Brain pericyte (primary cell): ENCODE measurements around the gene PTBP1.
"Not testable (repeated sequence)": the region's sequence is repeated elsewhere in the genome, so short reads cannot be mapped to it uniquely, and the experiment has no call there.

Experiments used
- DNase-seq: peaks from one replicate; pipeline ENCODE4 v3.0.0-alpha.2; 2012; ENCODE audit warnings: low read depth, low spot score

Gene PTBP1

DNA sequence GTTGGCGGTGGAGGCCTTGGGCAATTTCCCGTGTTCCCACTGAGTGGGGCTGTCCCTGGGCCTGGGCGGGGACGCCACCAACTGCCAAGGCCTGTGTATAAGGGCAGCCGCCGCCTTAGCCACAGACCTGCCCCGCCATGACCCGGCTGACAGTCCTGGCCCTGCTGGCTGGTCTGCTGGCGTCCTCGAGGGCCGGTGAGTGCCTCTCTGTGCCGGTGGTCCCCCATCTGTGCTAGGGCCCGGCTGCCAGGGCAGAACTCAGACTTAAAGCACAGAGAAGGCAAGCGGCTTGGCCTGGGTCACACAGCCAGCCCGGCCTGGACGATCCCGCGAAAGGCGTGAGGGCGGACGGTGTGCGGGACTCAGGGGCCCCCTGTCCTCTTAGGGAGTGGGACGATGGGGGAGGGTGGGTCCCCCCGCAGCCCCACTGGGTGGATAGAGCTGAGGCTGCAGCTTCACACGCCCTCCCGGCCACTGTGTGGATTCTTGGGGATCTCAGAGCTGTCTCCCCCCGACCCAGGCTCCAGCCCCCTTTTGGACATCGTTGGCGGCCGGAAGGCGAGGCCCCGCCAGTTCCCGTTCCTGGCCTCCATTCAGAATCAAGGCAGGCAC, 30.6 kb downstream of the PTBP1 start, which contains the start of gene AZU1:
AZU1 (plus strand) TSS at position 128 of the 612 bp plus-strand sequence; CDS start at position 138, 10 bp downstream.
- no peak for DNase-seq

DNA sequence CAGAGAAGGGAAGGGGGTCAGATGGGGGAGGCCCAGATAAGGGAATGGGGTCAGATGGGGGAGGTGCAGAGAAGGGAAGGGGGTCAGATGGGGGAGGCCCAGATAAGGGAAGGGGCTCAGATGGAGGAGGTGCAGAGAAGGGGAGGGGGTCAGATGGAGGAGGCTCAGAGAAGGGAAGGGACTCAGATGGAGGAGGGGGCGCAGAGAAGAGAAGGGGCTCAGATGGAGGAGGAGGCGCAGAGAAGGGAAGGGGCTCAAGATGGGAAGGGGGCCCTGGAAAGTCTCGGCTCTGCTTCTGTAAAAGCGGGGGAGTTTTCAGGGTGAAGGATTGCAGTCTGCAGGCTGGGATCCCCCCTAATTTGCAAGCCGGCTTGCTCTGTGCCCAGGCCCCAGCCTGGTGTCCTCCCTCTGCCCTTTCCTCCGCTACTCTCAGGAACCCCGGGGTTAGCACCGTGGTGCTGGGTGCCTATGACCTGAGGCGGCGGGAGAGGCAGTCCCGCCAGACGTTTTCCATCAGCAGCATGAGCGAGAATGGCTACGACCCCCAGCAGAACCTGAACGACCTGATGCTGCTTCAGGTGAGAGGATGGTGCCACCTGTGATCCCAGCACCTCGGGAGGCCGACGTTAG, 32.0 kb downstream of the PTBP1 start:
- no peak for DNase-seq

DNA sequence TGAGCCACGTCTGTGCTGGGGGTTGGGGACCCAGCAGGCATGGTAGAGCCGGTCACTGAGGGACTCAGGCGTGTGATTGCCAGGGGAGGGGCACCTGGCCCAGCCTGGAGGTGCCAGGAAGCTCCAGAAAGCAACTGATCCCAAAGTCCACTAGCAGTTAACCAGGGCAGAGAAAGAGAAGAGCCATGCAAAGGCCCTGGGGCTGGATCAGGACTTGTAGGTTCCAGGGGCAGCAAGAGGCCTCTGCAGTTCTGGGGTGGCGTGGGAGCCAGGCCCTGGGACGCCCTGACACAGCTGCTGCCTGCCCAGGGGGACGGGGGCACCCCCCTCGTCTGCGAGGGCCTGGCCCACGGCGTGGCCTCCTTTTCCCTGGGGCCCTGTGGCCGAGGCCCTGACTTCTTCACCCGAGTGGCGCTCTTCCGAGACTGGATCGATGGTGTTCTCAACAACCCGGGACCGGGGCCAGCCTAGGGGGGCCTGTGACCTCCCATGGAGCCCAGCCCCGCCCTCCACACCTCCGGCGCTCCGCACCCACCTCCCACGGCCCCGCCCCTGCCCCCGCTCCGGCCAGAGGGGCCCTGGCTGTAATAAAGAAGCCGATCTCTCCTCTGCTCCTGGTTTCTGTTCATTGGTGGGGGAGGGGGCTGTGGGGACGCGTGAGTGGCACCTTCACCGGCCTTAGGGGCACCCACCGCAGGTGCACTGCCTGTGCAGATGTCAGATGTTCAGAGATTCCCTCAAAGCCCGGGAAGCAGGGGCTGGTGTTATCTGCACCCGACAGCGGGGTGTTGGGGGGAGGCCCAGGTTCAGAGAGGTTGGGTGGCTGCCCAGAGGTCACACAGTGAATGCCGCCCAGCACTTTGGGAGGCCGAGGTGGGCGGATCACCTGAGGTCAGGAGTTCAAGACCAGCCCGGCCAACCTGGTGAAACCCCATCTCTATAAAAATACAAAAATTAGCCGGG, 34.4 kb downstream of the PTBP1 start:
- DNase-seq, result no peak

DNA sequence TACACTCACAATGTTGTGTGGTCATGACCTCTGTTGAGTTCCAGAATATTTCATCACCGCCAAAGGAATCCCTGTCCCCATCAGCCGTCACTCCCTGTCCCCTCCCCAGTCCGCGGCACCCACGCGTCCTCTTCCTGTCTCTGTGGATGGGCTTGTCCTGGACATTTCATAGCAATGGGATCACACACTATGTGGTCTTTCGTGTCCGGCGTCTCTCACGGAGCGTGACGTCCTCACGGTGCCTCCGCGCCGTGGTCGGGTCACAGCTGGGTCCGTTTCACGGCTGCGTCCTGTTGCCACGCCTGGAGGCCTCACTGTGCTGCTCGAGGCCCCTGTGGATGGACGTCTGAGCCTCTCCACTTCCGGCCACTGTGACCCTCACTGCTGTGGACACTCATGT, 37.0 kb downstream of the PTBP1 start:
- DNase-seq, result no peak

DNA sequence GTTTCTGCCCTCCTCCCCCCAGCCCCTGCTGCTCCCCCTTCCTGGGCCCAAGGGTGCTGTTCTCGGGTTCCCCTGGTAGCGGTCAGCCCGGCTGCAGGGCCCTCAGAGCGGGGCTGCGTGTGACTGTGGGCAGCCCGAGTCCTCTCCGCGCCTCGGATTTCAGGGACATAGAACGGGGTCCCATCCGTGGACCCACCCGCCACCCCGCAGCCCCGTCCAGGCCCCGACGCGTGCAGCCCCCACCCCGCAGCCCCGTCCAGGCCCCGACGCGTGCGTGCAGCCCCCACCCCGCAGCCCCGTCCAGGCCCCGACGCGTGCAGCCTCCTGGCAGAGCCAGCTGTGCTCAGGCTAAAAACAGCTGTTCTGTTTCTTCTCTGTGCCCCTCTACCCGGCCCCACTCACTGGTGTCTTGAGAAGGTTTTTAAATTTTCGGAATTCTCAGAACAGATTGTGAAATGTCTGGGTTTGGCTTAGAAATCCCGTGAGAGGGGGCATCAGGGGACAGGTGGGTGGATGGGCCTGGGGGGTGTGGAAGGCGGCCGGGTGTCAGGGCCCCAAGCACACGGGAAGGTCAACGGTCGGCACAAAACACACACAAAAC, 38.1 kb downstream of the PTBP1 start:
- no peak for DNase-seq

- DNase-seq, result no peak
Measured at GRCh38 chr19:840519-841206, 43.4 kb downstream of the PTBP1 start, which contains the start of gene PRTN3. PRTN3 (plus strand) TSS chr19:840999; CDS start chr19:841009, 10 bp downstream.

- not testable (repeated sequence) for DNase-seq
Measured at GRCh38 chr19:842802-843179, 45.5 kb downstream of the PTBP1 start.

DNA sequence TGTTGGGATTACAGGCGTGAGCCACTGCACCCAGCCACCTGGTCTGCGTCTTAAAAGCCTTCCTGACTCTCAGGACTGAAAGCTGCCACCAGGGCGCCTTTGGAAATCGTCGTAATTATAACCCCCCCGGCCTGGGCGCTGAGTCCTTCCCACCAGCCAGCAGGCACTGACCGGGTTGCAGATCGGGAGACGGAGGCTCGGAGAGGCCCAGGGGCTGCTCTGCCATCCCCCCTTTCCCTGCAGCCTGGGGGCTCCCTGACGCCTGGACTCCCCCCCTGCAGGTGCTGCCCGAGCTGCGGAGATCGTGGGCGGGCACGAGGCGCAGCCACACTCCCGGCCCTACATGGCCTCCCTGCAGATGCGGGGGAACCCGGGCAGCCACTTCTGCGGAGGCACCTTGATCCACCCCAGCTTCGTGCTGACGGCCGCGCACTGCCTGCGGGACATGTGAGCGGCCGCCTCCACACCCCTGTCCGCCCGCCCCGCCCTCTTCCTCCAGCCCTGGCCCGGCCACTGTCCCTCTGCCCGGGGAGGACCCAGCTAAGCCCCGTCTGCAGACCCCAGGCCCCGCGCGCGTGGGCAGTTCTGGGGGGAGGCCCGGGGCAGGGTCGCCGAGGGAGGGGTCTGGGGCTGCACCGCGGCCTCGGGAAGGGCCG, 46.1 kb downstream of the PTBP1 start:
- no peak for DNase-seq

DNA sequence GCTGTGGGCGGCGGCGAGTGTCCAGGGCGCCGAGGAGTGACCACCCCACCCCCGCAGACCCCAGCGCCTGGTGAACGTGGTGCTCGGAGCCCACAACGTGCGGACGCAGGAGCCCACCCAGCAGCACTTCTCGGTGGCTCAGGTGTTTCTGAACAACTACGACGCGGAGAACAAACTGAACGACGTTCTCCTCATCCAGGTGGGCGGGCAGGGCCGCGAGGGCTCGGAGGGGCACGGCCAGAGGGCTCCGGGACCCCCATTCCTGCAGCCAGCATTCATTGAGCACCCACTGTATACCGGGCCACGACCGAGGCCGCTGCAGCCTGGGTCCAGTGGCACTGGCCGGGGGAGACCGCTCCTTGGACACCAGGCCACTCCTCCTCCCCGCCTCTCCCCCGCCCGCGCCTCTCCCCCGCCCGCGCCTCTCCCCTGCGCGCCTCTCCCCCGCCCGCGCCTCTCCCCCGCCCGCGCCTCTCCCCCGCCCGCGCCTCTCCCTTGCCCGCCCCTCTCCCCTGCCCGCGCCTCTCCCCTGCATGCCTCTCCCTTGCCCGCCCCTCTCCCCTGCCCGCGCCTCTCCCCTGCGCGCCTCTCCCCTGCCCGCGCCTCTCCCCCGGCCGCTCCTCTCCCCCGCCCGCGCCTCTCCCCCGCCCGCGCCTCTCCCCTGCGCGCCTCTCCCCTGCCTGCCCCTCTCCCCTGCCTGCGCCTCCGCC, 46.7 kb downstream of the PTBP1 start:
- no peak for DNase-seq

DNA sequence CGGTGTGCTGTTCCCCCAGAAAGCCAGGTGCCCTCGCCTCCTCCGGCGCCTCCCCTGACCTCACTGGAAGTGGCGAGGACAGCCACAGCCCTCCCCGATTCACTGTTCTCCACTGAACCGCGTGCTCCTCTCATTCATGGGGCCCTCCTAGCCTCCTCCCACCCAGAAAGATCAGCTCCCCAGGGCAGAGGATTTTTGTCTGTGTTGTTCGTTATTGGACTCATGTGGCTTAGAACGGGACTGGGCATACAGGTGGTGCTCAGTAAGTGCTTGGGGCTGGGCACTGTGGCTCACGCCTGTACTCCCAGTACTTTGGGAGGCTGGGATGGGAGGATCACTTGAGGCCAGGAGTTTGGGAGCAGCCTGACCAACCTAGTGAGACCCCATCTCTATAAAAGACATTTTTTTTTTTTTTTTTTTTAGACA, 47.3 kb downstream of the PTBP1 start:
- DNase-seq, result no peak

- no peak for DNase-seq
Measured at GRCh38 chr19:845707-846521, 48.7 kb downstream of the PTBP1 start.

- DNase-seq, result no peak
Measured at GRCh38 chr19:848386-848921, 51.2 kb downstream of the PTBP1 start.

DNA sequence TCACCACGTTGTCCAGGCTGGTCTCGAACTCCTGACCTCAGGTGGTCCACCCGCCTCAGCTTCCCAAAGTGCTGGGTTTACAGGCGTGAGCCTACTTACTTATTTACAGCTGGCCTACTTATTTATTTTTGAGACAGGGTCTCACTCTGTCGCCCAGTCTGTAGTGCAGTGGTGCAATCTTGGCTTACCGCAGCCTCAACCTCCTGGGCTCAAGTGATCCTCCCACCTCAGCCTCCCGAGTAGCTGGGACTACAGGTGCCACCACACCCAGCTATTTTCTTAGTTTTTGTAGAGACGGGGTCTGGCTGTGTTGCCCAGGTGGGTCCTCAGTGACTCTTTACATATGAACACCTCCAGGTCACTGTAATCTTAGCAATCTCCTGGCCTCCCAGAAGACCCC, 51.9 kb downstream of the PTBP1 start:
- not testable (repeated sequence) for DNase-seq

DNA sequence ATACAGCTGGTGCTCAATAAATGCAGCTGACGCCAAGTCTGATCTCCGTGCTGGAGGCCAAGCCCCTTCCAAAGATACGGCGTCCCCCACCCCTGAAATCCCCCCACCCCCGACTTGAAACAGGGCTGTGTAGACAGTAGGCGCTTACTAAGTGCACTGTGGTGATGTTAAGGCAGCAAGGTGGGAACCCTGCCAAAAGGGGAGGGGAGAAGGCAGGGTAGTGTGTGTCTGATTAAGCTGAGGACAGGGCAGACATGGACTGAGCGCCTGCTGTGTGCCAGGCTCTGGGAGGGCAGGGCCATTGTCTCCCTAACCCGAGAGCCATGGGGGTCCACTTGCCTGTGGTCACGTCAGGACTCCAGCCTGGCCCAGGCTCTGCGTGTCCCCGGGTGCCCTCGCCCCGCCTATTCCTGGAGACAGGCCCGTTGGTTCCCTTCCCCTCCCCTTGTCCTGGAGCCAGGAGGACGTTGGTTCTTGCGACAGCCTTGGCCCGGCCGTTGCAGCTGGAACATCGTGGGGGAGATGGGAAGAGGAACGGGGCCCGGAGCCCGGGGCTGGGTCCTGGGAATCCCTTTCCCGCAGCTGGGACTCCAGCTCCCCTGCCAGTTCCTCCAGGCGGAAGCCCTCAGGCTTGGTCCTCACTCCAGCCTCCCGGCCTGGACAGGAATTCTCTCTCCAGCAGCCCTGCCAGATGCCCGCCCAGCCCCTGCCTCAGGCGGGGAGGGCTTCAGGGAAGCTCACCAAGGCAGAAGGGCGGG, 53.1 kb downstream of the PTBP1 start:
- peak; percentile 99 for DNase-seq

DNA sequence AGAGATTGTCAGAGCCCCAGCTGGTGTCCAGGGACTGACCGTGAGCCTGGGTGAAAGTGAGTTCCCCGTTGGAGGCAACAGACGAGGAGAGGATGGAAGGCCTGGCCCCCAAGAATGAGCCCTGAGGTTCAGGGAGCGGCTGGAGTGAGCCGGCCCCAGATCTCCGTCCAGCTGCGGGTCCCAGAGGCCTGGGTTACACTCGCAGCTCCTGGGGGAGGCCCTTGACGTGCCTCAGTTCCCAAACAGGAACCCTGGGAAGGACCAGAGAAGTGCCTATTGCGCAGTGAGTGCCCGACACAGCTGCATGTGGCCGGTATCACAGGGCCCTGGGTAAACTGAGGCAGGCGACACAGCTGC, 53.7 kb downstream of the PTBP1 start:
- DNase-seq, result no peak

GRCh38 chr19:852136-853013, 55.1 kb downstream of the PTBP1 start, which contains the start of gene ELANE:
ELANE (plus strand) TSS chr19:852303; CDS start chr19:852329, 26 bp downstream.
- DNase-seq, result no peak

DNA sequence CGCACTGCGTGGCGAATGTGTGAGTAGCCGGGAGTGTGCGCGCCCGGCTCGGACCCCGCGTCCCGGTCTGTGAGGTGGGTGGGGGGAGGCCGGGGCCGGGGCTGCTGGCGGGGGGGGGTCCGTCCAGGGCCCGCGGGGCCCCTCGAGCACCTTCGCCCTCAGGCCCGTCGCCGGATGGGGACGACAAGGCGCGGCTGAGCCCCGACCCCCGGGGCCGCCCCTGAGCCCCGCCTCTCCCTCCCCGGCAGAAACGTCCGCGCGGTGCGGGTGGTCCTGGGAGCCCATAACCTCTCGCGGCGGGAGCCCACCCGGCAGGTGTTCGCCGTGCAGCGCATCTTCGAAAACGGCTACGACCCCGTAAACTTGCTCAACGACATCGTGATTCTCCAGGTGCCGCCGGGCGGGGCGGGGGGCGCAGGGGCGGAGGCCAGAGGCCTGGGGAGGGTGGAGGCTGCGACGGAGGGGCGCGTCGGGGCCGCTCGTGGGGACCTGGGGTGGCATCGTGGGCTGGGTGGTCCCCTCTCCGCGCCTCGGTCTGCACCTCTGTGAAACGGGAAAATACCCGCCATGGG, 55.8 kb downstream of the PTBP1 start:
- no peak for DNase-seq
